Measurements from ENCODE around the gene BRD1. TPM values are rescaled to one million over a fixed set of nuclear protein-coding genes. Genes with fewer than 3 reads are reported as not detected.

Gene BRD1
- total and polyA plus RNA-seq, 2 experiments from 2014 or later = 12.3 to 33.8 TPM

GRCh38 chr22:49775191-49775866 lies 52.3 kb downstream of the BRD1 start:
- peaks cover 10% of the 10 kb centered on the region; the same call in 2 of the 3 replicates for H3K4me1 Mint-ChIP-seq
- ATAC-seq (no peak), DNase-seq (ENCODE audit: low spot score) (no peak)
- H4K20me1 ChIP-seq (replicated peaks; ENCODE audit: insufficient read depth) = peaks cover 23% of the 10 kb centered on the region
- H3K27ac ChIP-seq (ENCODE audit: low read depth) = no peak overlapping the region
- H3F3A ChIP-seq (replicated peaks; ENCODE audit: low read depth) = 0 out of 2 replicates have a peak, but pooled peaks cover 3% of the 10 kb centered on the region
- no peak overlapping the region for H2AFZ ChIP-seq
- peaks cover 18% of the 10 kb centered on the region for H3K27me3 Mint-ChIP-seq (ENCODE audit: insufficient read depth, low read depth, poor library complexity)
- H3K9me3 Mint-ChIP-seq = no peaks in the 10 kb centered on the region; the same call in 2 of the 3 replicates
- H3K9me2 ChIP-seq (ENCODE audit: insufficient read depth) = no peaks in the 10 kb centered on the region
- peaks cover 11% of the 10 kb centered on the region; the same call in 1 of the 2 replicates for H3K36me3 ChIP-seq (ENCODE audit: insufficient read depth)
- TF ChIP-seq REST (IDR thresholded peaks at IDR 0.05; ENCODE audit: unreplicated experiment) (no peak), STAT1 (IDR thresholded peaks at IDR 0.05; ENCODE audit: unreplicated experiment) (no peak), CTCF (conservative IDR thresholded peaks at IDR 0.05; ENCODE audit: low read depth in 2 of 2) (no peak), POLR2AphosphoS5 (IDR thresholded peaks at IDR 0.05; ENCODE audit: low read depth) (no peak), ZNF114 (CRISPR knock-in tag; IDR thresholded peaks at IDR 0.05) (no peak), ETS1 (IDR thresholded peaks at IDR 0.05) (no peak), ZNF462 (CRISPR knock-in tag; IDR thresholded peaks at IDR 0.05) (no peak), ZNF331 (CRISPR knock-in tag; IDR thresholded peaks at IDR 0.05; ENCODE audit: low read depth) (no peak), EZH2 (IDR thresholded peaks at IDR 0.05; ENCODE audit: low read depth, unreplicated experiment) (no peak), CREB1 (CRISPR knock-in tag; IDR thresholded peaks at IDR 0.05; ENCODE audit: low read depth) (no peak), NANOG (IDR thresholded peaks at IDR 0.05; ENCODE audit: borderline replicate concordance) (no peak), EZH2phosphoT487 (IDR thresholded peaks at IDR 0.05; ENCODE audit: unreplicated experiment) (no peak), JUNB (IDR thresholded peaks at IDR 0.05; ENCODE audit: unreplicated experiment) (no peak)
- no peak overlapping the region for H3K4me3 ChIP-seq
- H3K36me3 Mint-ChIP-seq (ENCODE audit: low read depth) = peaks cover 48% of the 10 kb centered on the region
- H3K27ac Mint-ChIP-seq = no peak overlapping the region
- no peak overlapping the region for H3K4me2 ChIP-seq
- H3K27me3 ChIP-seq (ENCODE audit: insufficient read depth) = no peaks in the 10 kb centered on the region
- peaks cover 21% of the 10 kb centered on the region for H3K79me2 ChIP-seq (replicated peaks; ENCODE audit: insufficient read depth)
- no peak overlapping the region for H3K4me3 Mint-ChIP-seq
- no peaks in the 10 kb centered on the region for H3K4me1 ChIP-seq (ENCODE audit: insufficient read depth)

All from GM23338 (cell line).